ENCODE results near the gene ABCA8.

ABCA8 gene

GRCh38 chr17:68943123-68943811, 11.9 kb downstream of the ABCA8 start:
- DNase-seq = no peak

DNA sequence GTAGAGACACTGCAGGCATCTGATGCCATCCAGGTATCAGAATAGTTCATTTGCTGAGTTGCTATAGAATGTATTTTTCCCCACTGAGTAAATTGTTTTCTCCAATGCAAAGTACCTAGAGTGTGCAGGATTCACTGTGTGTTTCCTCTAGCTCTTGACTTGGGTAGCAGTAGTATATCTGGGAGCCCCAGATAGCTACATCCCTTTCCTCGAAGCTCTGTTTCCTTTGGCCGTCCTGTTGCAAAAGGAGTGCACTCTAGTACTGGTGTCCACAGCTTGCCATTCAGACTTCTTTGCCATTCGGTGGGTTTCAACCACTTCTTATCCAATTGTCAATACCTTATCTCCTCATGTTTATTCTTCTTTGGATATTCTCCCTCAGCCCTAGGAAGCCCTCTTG, 12.8 kb downstream of the ABCA8 start:
- DNase-seq = no peak

GRCh38 chr17:68941761-68942160, 13.4 kb downstream of the ABCA8 start:
- no peak for DNase-seq

DNA sequence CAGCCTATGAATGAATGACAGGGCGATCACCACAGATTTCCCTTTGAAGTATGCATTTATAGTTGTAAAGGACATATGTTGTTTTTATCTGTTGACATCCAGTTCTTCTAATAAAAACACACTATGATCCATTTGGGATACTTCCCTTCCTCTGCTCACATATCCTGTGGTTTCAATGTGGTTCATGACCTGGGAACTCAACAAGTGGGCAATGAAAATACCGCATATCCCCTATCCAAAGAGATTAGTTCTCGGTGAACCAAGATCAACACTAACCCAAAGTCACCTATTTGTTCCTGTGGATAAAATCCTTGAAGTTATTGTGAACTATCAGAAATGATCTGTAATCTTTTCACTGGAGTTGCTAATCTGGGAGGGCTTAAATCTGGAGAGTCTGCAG, 16.0 kb downstream of the ABCA8 start:
- DNase-seq = no peak

- DNase-seq = no peak
These were observed 17.2 kb downstream of the ABCA8 start for GRCh38 chr17:68937890-68938514.

- no peak for DNase-seq
These were observed 27.7 kb downstream of the ABCA8 start for GRCh38 chr17:68927516-68927915.

DNA sequence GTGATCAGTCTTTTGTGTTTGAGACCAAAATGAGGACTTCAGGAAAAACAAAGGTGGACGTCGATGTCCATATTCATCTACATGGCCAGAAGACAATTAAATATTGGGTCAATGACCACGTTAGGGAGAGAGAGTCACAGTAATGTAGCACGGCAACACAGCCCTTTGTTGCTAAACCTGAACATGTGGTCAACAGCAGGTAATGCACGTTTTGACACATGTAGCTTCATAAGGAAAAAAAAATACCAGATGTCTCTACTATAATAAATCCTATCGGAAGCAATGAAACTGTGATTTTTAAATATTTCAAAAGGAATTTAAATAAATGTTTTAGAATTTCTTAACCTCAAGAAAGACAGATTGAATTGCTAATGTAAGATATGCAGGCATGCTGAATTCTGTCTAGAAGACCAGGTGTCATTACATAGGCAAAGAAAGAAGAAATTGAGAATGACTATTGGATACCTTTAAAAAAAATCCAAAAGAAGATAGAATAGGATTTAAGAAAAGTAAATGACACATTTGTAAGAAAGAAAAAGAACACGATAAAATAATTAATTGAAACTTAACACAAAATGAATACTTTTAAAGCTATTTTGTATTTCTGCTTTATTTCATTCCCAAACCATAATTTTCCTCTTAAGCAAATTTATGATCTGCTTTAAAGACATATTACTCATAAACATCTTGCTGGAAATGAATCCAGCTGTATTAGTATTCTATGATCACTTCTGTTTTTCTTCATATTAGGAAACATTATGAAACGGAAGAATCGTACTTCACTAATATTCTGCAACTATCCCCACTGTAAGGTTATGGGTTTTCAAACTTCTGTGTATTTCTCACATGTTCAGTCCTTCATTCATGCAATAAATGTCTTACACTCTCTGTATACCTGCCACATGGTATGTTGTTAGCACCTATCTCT, 30.1 kb downstream of the ABCA8 start:
- DNase-seq = no peak

DNA sequence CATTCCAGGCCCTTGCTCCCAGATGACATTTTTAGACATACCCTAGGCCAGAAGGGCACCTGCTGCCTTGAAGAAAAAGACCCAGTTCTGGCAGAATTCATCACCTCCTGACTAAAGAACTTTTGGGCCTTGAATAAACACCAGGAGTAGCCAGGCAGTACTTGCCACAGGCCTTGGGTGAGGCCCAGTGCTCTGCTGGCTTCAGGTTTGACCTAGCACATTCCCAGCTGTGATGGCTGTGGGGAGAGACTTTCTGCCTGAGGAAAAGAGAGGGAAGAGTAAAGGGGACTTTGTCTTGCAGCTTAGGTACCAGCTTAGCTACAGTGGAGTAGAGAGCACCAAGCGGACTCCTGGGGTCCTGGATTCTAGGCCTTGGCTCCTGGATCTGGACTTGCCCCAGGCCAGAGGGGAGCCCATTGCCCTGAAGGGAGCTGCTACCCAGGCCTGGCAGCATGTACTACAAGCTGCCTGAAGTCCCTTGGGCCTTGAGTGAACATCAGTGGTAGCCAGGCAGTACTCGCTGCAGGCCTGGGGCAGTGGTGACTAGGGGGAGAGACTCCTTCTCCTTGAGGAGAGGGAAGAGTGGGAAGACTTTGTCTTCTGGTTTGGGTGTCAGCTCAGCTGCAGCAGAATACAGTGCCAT, 44.3 kb downstream of the ABCA8 start:
- DNase-seq = no peak

DNA sequence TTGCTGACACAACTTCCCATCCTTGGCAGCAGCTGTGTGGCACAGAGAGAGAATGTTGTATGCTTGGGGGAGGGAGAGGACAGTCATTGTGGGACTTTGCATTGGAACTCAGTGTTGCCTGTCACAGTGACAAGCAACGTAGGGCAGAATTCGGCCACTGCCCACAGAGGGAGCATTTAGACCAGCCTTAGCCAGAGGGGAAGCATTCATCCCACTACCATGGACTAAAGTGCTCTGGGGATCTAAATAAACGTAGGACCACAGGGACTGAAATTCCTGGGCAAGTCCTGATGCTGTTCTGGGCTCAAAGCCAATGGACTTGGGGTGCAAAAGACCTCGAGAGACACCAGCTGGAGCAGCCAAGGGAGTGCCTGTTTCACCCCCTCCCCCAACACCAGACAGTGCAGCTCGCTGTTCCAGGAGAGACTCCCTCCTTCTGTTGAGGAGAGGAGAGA, 44.9 kb downstream of the ABCA8 start:
- no peak for DNase-seq

- no peak for DNase-seq
These were observed 46.1 kb downstream of the ABCA8 start for GRCh38 chr17:68909066-68909465.

- DNase-seq = no peak
These were observed 47.1 kb downstream of the ABCA8 start for GRCh38 chr17:68908045-68908444.

- no peak for DNase-seq
These were observed 48.6 kb downstream of the ABCA8 start for GRCh38 chr17:68906638-68907037.

- DNase-seq = no peak
These were observed 51.9 kb downstream of the ABCA8 start for GRCh38 chr17:68903286-68903685.

DNA sequence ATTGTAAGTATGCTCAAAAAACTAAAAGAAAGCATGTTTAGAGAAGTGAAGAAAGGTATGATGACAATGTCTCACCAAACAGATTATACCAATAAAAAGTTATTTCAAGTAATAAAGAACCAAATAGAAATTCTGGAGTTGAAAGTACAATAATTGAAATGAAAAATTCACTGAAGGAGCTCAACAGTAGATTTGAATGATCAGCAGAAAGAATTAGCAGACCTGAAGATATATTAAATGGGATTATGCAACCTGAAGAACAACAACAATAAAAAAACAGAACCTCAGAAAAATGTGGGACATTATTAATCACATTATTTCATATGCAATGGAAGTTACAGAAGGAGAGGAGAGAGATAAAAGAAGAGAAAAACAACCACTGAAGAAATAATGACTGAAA, 57.6 kb downstream of the ABCA8 start:
- DNase-seq = no peak

DNA sequence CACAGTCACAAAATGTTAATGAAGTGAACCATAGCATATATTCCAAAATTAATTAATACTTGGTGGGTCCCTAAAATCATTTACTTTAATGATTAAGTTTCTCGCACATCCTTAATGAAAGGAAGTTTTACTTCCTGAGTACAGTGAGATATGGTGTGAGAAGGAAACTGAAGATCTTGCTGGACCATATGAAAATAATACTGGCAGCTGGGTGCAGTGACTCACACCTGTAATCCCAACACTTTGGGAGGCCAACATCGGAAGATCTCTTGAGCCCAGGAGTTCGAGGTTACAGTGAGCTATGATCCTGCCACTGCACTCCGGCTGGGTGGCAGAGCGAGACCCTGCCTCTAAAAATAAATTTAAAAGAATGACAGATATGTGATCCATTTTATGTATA, 62.5 kb downstream of the ABCA8 start:
- no peak for DNase-seq

DNA sequence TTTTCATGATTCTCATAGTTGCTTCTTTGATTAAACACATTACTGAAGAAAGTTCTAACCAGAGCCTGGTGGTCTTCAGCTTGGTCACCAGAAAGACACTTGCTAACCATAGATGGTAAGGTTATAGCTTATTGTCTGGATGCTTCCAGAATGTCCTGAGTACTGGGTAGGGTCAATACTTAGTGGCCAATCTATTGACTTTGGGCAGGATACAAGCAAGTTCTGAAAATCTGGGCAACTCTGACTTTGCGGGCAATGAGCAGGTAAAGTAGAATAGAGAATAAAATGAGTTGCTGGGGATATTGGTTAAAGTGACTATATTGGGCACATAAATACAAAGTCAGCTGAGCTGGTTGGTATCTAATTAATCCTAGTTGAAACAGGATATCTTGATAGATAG, 63.0 kb downstream of the ABCA8 start:
- no peak for DNase-seq

DNA sequence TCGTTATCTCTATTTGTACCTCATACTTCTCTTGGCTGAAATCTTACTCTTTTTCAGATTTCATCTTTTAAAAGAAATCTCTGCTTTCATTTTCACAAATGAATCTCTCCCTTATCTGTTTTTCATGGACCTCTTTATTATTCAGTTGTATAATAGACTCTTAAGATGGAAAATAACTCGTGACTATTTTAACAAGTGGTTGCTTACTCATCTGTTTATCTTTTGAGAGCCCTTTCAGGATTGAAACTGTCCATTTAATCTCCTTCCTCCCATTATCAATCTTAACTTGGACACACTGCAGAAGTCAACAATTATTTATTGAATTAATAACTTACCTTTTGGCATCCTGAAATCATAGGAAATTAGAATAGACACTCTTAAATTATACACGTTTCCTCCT, 68.8 kb downstream of the ABCA8 start:
- no peak for DNase-seq

- no peak for DNase-seq
These were observed 70.3 kb downstream of the ABCA8 start for GRCh38 chr17:68884888-68885287.

DNA sequence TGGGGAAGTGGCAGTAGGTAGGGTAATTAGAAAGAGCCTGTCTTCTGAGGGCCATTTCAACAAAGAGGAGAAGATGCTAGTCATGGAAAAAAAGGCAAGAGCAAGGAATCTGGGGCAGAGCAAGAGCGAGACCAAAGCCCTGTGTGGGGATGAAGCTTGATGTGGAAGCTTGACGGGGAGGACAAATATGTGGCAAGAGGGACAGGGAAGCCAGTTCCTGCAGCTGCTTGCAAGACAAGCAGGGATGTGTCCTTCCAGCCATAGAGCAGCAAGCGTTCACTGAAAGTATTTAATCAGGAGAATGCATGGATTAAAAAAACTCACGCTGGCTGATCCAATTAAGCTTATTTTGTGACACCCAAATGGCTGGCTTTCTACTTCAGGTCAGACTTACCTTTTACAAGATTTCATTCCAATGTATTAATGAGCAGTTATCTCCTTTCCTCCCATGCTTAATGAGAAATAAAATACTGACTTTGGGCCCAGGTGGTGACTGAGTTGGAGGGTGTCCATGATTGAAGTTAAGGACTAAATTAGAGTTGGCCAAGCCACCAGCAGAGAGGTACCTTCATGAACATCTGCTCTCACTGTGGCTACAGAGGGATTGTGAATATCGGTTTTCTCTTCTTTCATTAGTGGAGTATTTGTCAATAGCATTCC, 76.8 kb downstream of the ABCA8 start:
- no peak for DNase-seq

DNA sequence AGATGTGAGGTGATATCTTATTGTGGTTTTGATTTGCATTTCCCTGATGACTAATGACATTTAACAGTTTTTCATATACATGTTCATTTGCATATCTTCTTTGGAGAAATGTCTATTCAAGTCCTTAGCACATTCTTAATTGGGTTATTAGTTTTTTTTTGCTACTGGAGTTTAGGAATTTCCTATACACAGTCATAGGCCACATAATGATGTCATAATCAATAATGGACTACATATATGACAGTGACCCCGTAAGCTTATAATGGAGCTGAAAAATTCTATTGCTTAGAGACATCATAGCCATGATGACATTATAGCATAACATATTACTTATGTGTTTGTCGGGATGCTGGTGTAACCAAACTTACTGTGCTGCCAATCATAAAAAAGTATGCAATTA, 83.7 kb downstream of the ABCA8 start:
- DNase-seq = no peak

DNA sequence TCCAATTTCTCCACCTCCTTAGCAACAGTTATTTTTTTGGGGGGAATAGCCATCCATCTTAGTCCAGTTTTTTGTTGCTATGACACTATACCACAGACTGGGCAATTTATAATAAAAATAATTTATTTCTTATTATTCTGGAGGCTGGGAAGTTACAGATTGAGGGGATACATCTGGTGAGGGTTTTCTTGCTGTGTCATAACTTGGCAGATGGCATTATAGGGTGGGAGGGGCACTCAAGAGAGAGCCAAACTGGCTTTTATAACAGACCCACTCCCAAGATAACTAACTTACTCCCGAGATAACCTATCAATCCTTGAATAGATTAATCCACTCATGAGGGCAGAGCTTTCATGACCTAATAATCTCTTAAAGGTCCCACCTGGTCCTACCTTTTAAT, 84.2 kb downstream of the ABCA8 start:
- no peak for DNase-seq

DNA sequence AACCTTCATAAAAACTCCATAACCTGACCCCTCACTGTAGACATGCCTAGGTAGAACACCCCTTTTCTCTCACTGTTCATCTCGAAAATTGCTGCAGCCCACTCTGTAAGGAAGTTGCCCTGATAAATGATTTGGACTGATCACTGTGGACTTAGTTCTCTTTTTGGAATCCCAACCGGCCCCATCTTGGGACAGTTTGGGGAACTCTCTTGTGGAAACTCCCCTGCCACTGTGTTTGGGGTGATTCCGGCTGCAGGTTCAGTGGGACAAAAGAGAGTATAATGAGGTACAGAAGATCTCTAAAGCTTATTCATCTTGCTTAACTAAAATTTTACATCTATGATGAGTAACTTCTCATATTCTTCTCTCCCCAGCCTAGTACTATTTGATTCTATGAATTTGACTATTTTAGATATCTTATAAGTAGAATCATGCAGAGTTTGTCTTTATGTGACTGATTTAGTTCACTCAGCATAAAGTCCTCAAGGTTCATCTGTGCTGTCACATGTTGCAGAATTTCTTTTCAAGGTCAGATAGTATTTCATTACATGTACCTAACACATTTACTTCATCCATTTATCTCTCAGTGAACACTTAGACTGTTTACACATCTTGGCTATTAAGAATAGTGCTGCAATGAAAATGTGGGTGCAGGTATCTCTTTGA, 84.9 kb downstream of the ABCA8 start:
- DNase-seq = no peak

Measured in NCI-H1092 (cell line).